Liver (tissue), 9 donors: ENCODE measurements around the gene THOP1. TPM values are rescaled to one million over a fixed set of nuclear protein-coding genes. Genes with fewer than 3 reads are reported as not detected.
A peak's percentile ranks its signal among the peaks of the same experiment; 100 is the strongest.

ENCODE experiments used
- DNase-seq: peaks from one replicate; pipeline ENCODE4 v3.0.0-alpha.2; 2017; ENCODE audit warnings: low spot score
- H3K27ac ChIP-seq, 2 donors: one replicate each; pipeline ENCODE4 v1.7.0; 2013; ENCODE audit warnings: inconsistent platforms in 2 of 2, low read length in 2 of 2, control low read depth in 1 of 2, low read depth in 1 of 2, mild to moderate bottlenecking in 1 of 2
- H3K27me3 ChIP-seq, 4 donors: one replicate each; pipeline versions ENCODE4 v1.6.1 to v1.7.0; 2013; ENCODE audit warnings: low read length in 3 of 4, inconsistent platforms in 1 of 4, mild to moderate bottlenecking in 1 of 4, moderate library complexity in 1 of 4; ENCODE audit not compliant: control insufficient read depth in 4 of 4, insufficient read depth in 4 of 4
- H3K36me3 ChIP-seq, 4 donors: one replicate each; pipeline versions ENCODE4 v1.6.1 to v1.7.0; 2013; ENCODE audit warnings: low read length in 3 of 4, mild to moderate bottlenecking in 3 of 4, low read depth in 1 of 4, moderate library complexity in 1 of 4; ENCODE audit not compliant: control insufficient read depth in 4 of 4, insufficient read depth in 3 of 4
- H3K4me1 ChIP-seq, 4 donors: one replicate each; pipeline versions ENCODE4 v1.6.1 to v1.7.0; 2013; ENCODE audit warnings: low read length in 3 of 4, mild to moderate bottlenecking in 3 of 4, moderate library complexity in 1 of 4; ENCODE audit not compliant: control insufficient read depth in 4 of 4, insufficient read depth in 4 of 4
- H3K4me3 ChIP-seq, 3 donors: one replicate each; pipeline versions ENCODE4 v1.6.1 to v1.7.0; 2013; ENCODE audit warnings: low read length in 3 of 3, control low read depth in 1 of 3, low read depth in 1 of 3, mild to moderate bottlenecking in 1 of 3
- H3K9ac ChIP-seq, 2 donors: one replicate each; pipeline ENCODE4 v1.7.0; 2013; ENCODE audit warnings: low read length in 2 of 2, mild to moderate bottlenecking in 2 of 2, moderate library complexity in 2 of 2, control low read depth in 1 of 2, low read depth in 1 of 2
- H3K9me3 ChIP-seq, 4 donors: one replicate each; pipeline versions ENCODE4 v1.6.1 to v1.7.0; 2013; ENCODE audit warnings: low read length in 3 of 4; ENCODE audit not compliant: control insufficient read depth in 4 of 4
- ATF3 ChIP-seq: IDR thresholded peaks from 2 replicates; pipeline ENCODE4 v1.6.1; 2016; ENCODE audit warnings: antibody characterized with exemption
- CTCF ChIP-seq: fragments of 150-350 bp; IDR thresholded peaks from 2 replicates; pipeline ENCODE4 v1.5.1; 2017; ENCODE audit warnings: improper control_type of control experiment, low read depth, low read length; ENCODE audit not compliant: missing input control
- EGR1 ChIP-seq, 2 donors: IDR thresholded peaks; 2 replicates each; pipeline ENCODE4 v1.6.1; 2016 to 2018; ENCODE audit warnings: antibody characterized with exemption in 2 of 2, low read depth in 2 of 2
- FOXA1 ChIP-seq: IDR thresholded peaks from 2 replicates; pipeline ENCODE4 v1.6.1; 2016; ENCODE audit warnings: antibody characterized with exemption
- FOXA2 ChIP-seq: IDR thresholded peaks from 2 replicates; pipeline ENCODE4 v1.6.1; 2016; ENCODE audit warnings: antibody characterized with exemption
- GABPA ChIP-seq, 2 donors: IDR thresholded peaks in 1 of 2; conservative IDR thresholded peaks in 1 of 2; 2 replicates each; pipeline ENCODE4 v1.6.1; 2016; ENCODE audit warnings: antibody characterized with exemption in 2 of 2, mild to moderate bottlenecking in 1 of 2, moderate library complexity in 1 of 2
- HNF4A ChIP-seq, 2 donors: conservative IDR thresholded peaks; 2 replicates each; pipeline ENCODE4 v1.6.1; 2016; ENCODE audit warnings: antibody characterized with exemption in 2 of 2, mild to moderate bottlenecking in 2 of 2
- HNF4G ChIP-seq: IDR thresholded peaks from 2 replicates; pipeline ENCODE4 v1.6.1; 2016; ENCODE audit warnings: antibody characterized with exemption
- MAX ChIP-seq: IDR thresholded peaks from 2 replicates; pipeline ENCODE4 v1.6.1; 2016; ENCODE audit warnings: antibody characterized with exemption
- NR2F2 ChIP-seq: IDR thresholded peaks from 2 replicates; pipeline ENCODE4 v1.6.1; 2016; ENCODE audit warnings: antibody characterized with exemption
- RAD21 ChIP-seq, 2 donors: IDR thresholded peaks; 2 replicates each; pipeline ENCODE4 v1.6.1; 2016; ENCODE audit warnings: antibody characterized with exemption in 2 of 2, mild to moderate bottlenecking in 2 of 2
- RXRA ChIP-seq, 2 donors: IDR thresholded peaks; 2 replicates each; pipeline ENCODE4 v1.6.1; 2017 to 2018; ENCODE audit warnings: antibody characterized with exemption in 2 of 2, mild to moderate bottlenecking in 1 of 2
- SP1 ChIP-seq: IDR thresholded peaks from 2 replicates; pipeline ENCODE4 v1.6.1; 2018; ENCODE audit warnings: antibody characterized with exemption, mild to moderate bottlenecking
- TAF1 ChIP-seq: conservative IDR thresholded peaks from 2 replicates; pipeline ENCODE4 v1.6.1; 2016; ENCODE audit warnings: antibody characterized with exemption, mild to moderate bottlenecking
- YY1 ChIP-seq: IDR thresholded peaks from 2 replicates; pipeline ENCODE4 v1.6.1; 2016; ENCODE audit warnings: antibody characterized with exemption, mild to moderate bottlenecking
- WGBS: extraction: QIAGEN DNeasy Blood & Tissue Kit; methylation state at CpG from one replicate; pipeline ENCODE4 v1.1.7; 2013; 5-methylcytosine and 5-hydroxymethylcytosine counted together
- polyA plus RNA-seq, 2 donors: library from polyadenylated mRNA; stranded (reverse) in 1 of 2; unstranded in 1 of 2; fragments of 200-250 nt in 1 of 2; fragments of >200 nt in 1 of 2; fragmentation: Nextera tagmentation in 1 of 2; extraction: Ambion mirVana in 1 of 2; gene quantifications; one replicate each; pipeline versions ENCODE4 v1.2.1 to v1.2.3, GENCODE V29; 2013 to 2015
- total RNA-seq, 2 donors: library from RNA; depleted of rRNA; stranded (reverse); fragments of >200 nt; gene quantifications; one replicate each; pipeline ENCODE4 v1.2.3, GENCODE V29; 2014
- TF ChIP-seq, protein P1 (sequence below): IDR thresholded peaks from 2 replicates; pipeline ENCODE4 v1.6.1; 2016; ENCODE audit warnings: antibody characterized with exemption
- donor health status: healthy.
- donor health status: healthy.
- donor health status: healthy.
- donor health status: healthy.
- donor health status: healthy.

Gene THOP1
- total and polyA plus RNA-seq, 4 donors, result 39.1 to 56.2 (median 44.7) TPM

DNA sequence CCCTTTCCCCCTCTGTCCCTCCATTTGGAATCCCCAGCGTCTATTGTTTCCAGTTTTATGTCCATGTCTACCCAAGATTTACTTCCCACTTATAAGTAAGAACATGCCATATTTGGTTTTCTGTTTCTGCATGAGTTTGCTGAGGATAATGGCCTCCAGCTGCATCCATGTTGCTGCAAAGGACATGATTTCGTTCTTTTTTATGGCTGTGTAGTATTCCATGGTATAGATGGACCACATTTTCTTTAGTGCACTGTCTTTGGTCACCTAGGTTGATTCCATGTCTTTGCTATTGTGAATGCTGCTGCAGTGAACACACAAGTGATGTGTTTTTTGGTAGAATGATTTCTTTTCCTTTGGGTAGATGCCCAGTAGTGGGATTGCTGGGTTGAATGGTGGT, 59.8 kb downstream of the THOP1 start (continued):
- TF ChIP-seq HNF4G (no peak), YY1 (no peak)

GRCh38 chr19:2846180-2846894, 61.0 kb downstream of the THOP1 start:
- no peak for DNase-seq
- Histone ChIP-seq H3K9me3 (peaks cover 15 to 27% (median 23%) of the 10 kb centered on the region in 4 donors), H3K9ac (no peak overlapping the region), H3K4me1 (peaks cover 0 to 6% (median 3%) of the 10 kb centered on the region in 4 donors), H3K4me3 (peak overlapping the region in 1 of 3 donors; percentile 33), H3K27ac (no peak overlapping the region), H3K36me3 (peaks cover 5 to 14% (median 10%) of the 10 kb centered on the region in 4 donors), H3K27me3 (no peaks in the 10 kb centered on the region)
- 92% methylated on average over 13 of the region's 13 CpGs for WGBS
- TF ChIP-seq RXRA (IDR thresholded peaks at IDR 0.05), result no peak
- TF ChIP-seq EGR1 (IDR thresholded peaks at IDR 0.05; ENCODE audit: low read depth in 2 of 2), result no peak
- TF ChIP-seq FOXA2, result no peak
- TF ChIP-seq SP1, result no peak
- TF ChIP-seq CTCF, result no peak
- TF ChIP-seq HNF4G, result no peak

- Histone ChIP-seq H3K4me1 (peaks cover 0 to under 1% (median under 1%) of the 10 kb centered on the region in 4 donors), H3K27me3 (no peaks in the 10 kb centered on the region), H3K4me3 (peak overlapping the region in 1 of 3 donors; percentile 26), H3K9ac (no peak overlapping the region), H3K9me3 (peaks cover 21 to 37% (median 30%) of the 10 kb centered on the region in 4 donors), H3K27ac (no peak overlapping the region), H3K36me3 (peaks cover 13 to 25% (median 22%) of the 10 kb centered on the region in 4 donors)
- no peak for TF ChIP-seq HNF4A (conservative IDR thresholded peaks at IDR 0.05)
- no peak for TF ChIP-seq NR2F2
- TF ChIP-seq HNF4G, result no peak
- TF ChIP-seq RXRA (IDR thresholded peaks at IDR 0.05), result no peak
- TF ChIP-seq YY1, result no peak
- no peak for TF ChIP-seq TAF1
- no peak for TF ChIP-seq CTCF
- TF ChIP-seq SP1, result no peak
- no peak for TF ChIP-seq RAD21 (IDR thresholded peaks at IDR 0.05)
- no peak for TF ChIP-seq GABPA (IDR thresholded peaks at IDR 0.05 in 1 of 2, conservative IDR thresholded peaks at IDR 0.05 in 1 of 2)
- TF ChIP-seq FOXA2, result no peak
- TF ChIP-seq, protein P1, sequence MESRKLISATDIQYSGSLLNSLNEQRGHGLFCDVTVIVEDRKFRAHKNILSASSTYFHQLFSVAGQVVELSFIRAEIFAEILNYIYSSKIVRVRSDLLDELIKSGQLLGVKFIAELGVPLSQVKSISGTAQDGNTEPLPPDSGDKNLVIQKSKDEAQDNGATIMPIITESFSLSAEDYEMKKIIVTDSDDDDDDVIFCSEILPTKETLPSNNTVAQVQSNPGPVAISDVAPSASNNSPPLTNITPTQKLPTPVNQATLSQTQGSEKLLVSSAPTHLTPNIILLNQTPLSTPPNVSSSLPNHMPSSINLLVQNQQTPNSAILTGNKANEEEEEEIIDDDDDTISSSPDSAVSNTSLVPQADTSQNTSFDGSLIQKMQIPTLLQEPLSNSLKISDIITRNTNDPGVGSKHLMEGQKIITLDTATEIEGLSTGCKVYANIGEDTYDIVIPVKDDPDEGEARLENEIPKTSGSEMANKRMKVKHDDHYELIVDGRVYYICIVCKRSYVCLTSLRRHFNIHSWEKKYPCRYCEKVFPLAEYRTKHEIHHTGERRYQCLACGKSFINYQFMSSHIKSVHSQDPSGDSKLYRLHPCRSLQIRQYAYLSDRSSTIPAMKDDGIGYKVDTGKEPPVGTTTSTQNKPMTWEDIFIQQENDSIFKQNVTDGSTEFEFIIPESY, result no peak
- TF ChIP-seq MAX, result no peak
- no peak for TF ChIP-seq FOXA1
- no peak for TF ChIP-seq ATF3
- DNase-seq, result no peak
- WGBS, result 98% methylated on average over 3 of the region's 3 CpGs
Observed at GRCh38 chr19:2847507-2847906, 62.2 kb downstream of the THOP1 start.
